Breast epithelium (tissue), 3 donors: Measurements from ENCODE around the gene L3MBTL3.

Source experiments
- CTCF ChIP-seq, 3 donors: fragments of 450-650 bp; IDR thresholded peaks; one replicate each; pipeline ENCODE4 v1.5.1; 2016 to 2017; ENCODE audit warnings: antibody characterized with exemption in 3 of 3, mild to moderate bottlenecking in 3 of 3, moderate library complexity in 3 of 3
- POLR2A ChIP-seq: fragments of 450-650 bp; IDR thresholded peaks from one replicate; pipeline ENCODE4 v1.6.1; 2016; ENCODE audit warnings: antibody characterized with exemption, mild to moderate bottlenecking, moderate library complexity
- POLR2AphosphoS5 ChIP-seq, 3 donors: sonication (generic); formaldehyde crosslinking; IDR thresholded peaks; one replicate each; pipeline ENCODE4 v1.6.1; 2017; ENCODE audit warnings: antibody characterized with exemption in 3 of 3

- no peak for TF ChIP-seq CTCF (IDR thresholded peaks at IDR 0.05)
- TF ChIP-seq POLR2A = no peak
- TF ChIP-seq POLR2AphosphoS5 (IDR thresholded peaks at IDR 0.05) = no peak
Measured at GRCh38 chr6:130075879-130076460, 57.6 kb downstream of the L3MBTL3 start.
